AG10803 (cell line): Measurements from ENCODE around the gene PMIS2.

Experiments
- DNase-seq: peaks from one replicate; pipeline ENCODE4 v3.0.0; 2010; ENCODE audit warnings: low read depth
- H3K4me3 ChIP-seq: 2 replicates; pipeline ENCODE4 v1.5.1; 2011; ENCODE audit warnings: mild to moderate bottlenecking, low read length, control low read depth
- TF ChIP-seq, protein P1 (sequence below): conservative IDR thresholded peaks from 2 replicates; pipeline ENCODE4 v1.5.1; 2011; ENCODE audit warnings: mild to moderate bottlenecking, low read length, control low read depth, inconsistent platforms

PMIS2 gene

DNA sequence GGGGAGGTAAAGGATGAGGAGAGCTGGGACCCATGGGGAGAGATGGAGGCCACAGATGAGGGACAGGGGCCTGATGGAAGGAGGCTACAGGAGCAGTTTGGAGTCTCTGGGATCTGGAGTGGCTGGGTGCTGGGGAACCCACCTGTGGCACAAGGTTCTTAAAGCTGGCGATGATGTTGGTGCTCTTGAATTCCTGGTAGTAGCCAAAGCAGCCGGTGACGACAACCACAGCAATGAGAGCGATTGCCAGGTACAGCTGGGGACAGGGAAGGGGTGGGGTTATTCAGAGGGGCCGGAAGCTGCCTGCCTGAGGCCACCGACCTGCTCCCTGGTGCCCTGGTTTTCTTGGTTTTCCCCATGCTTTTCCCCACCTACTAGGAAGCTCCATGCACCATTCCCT is 25.3 kb upstream of the PMIS2 start:
- H3K4me3 ChIP-seq: no peak overlapping the region
- no peak for DNase-seq
- TF ChIP-seq, protein P1, sequence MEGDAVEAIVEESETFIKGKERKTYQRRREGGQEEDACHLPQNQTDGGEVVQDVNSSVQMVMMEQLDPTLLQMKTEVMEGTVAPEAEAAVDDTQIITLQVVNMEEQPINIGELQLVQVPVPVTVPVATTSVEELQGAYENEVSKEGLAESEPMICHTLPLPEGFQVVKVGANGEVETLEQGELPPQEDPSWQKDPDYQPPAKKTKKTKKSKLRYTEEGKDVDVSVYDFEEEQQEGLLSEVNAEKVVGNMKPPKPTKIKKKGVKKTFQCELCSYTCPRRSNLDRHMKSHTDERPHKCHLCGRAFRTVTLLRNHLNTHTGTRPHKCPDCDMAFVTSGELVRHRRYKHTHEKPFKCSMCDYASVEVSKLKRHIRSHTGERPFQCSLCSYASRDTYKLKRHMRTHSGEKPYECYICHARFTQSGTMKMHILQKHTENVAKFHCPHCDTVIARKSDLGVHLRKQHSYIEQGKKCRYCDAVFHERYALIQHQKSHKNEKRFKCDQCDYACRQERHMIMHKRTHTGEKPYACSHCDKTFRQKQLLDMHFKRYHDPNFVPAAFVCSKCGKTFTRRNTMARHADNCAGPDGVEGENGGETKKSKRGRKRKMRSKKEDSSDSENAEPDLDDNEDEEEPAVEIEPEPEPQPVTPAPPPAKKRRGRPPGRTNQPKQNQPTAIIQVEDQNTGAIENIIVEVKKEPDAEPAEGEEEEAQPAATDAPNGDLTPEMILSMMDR: no peak

DNA sequence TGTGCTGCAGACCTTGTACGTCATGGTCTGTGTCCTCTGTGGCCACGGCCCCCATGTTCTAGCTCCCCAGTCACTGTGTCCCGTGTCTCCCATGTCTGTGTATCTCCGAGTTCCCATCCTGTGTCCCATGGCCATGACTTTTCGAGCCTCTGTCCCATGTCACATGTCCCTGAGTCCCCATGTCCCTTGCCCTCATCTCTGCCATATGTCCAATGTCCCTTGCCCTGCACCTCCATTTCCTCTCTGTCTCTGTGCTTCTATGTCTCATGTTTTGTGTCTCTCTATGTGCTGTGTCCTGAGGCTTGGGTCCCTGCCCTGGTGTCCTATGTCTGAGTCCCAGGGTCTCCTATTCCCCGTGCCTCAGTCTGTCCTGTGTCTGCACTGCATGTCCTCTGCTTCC is 24.5 kb upstream of the PMIS2 start:
- no peak overlapping the region for H3K4me3 ChIP-seq
- no peak for DNase-seq
- TF ChIP-seq, protein P1: no peak

DNA sequence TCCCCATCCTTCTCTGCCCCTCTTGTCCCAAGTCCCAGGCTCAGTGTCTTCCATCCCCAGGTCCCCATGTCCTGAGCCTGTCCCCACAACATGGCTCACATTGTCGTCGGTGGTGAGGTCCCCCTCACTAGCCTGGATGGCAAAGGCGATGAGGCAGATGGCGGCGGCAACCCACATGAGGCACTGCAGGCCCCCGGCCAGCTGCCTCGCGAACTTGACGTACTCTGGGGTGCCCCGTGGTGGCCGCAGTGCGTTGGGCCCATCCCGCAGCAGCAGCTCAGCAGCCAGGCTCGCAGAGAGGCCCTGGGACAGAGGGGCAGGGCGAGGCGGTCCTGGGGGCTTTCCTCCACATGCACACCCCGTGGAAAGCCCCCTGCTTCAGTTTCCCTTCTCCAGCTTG is 23.6 kb upstream of the PMIS2 start:
- DNase-seq: no peak
- no peak overlapping the region for H3K4me3 ChIP-seq
- TF ChIP-seq, protein P1: no peak

DNA sequence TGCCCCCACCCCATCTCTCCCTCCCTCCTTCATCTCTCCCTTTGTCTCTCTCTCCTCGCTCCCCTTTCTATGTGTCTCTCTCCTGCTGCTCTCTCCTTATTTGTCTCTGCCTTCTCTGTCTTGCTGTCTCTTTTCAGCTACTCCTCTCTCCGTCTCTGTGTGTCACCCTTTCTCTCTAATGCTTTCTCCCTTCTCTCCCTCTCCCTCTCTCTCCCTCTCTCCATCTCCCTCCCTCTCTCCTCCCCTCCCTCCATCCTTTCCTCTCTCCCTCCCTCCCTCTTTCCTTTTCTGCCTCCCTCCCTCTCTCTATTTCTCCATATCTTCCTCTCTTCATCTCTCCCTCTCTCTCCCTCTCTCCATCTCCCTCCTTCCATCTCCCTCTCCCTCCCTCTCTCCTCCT is 23.2 kb upstream of the PMIS2 start:
- H3K4me3 ChIP-seq: no peak overlapping the region
- TF ChIP-seq, protein P1: no peak

DNA sequence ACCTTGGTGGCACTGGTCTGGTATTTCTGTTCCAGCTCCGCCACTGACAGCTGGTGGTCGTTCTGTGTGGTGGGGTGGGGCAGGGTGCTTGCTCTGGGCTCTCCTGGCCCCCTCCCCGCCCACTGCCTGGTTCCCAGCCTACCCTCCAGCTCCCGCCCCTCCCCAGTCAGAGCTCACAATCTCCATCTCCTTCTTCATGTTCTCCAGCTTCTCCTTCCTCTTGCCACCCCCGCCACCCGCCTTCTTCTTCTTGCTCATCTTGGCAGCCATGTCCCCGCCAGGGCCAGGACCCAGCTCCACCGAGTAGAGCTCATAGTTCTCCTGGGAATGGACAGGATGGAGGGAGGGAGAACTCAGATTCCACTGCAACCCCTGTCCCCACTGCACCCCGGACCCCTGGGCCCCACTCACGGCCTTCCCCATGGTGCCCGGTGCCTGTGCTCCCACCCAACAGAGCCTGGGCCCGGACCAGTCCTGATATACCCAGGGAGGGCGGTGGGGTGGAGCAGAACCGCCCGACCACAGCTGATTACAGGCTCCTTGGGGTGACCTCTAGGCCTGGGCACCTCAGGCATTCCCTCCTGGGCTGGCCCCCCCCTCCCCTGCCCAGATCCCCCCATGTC is 22.7 kb upstream of the PMIS2 start, which contains the start of gene ATP4A:
ATP4A (minus strand) TSS at position 452 of the 623 bp plus-strand sequence; CDS start at position 423, 29 bp downstream.
- no peak for DNase-seq
- H3K4me3 ChIP-seq: no peak within 1 kb of the TSS
- TF ChIP-seq, protein P1: no peak

More for the DNA sequence above, 23.2 kb upstream of the PMIS2 start:
- no peak for DNase-seq

DNA sequence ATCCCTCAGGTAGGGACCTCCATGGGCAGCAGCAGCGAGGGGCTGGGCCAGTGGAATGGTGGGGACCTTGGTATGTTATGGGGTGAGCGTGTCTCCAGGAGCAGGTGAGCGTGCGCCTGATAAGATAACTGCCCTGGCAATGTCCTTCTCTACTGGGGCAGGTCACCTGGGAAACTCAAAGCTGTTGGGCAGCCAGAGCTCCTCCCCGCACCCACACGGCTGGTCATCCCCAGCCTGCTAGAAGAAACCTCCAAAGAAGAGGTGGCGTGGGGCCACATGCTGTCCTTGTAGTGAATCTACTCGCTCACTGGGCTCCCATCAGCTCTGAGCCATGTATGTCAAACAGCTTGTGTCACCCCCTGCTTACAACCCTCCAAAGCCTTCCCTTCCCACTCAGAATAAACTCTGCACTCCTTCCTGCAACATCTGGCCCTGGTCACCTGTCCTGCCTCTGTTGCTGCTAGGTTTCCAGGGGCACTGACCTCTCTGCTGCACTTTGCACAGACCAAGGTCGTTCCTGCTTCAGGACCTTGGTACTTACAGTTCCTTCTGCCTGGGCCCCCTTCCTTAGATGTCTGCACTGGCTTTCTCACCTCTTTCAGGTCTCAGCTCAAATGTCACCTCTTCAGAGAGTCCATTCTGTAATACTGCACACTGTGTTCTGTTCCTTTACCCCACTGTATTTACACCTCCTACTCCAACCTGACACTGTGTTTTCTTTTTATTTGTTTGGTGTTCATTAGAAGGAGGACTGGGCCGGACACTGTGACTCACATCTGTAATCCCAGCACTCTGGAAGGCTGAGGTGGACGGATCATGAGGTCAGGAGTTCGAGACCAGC is 20.7 kb upstream of the PMIS2 start:
- TF ChIP-seq, protein P1: no peak
- no peak for DNase-seq
- H3K4me3 ChIP-seq: no peak overlapping the region

DNA sequence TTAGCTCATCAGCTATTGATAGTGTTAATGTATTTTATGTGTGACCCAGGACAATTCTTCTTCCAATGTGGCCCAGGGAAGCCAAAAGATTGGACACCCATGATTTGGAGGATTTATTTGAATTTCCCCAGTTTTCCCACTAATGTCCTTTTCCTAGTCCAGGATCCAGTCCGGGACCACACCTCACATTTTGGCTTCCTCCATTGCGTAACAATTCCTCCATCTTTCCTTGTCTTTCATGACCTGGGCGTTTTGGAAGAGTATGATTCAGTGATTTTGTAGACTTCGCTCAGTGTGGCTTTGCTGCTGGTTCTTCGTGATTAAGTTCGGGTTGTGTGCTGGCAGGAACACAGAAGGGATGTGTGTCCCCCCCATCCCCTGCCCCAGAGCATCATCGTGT is 19.2 kb upstream of the PMIS2 start:
- no peak for DNase-seq
- no peak overlapping the region for H3K4me3 ChIP-seq
- TF ChIP-seq, protein P1: no peak
